ENCODE measurements around the gene HBG2.

HBG2 gene

GRCh38 chr11:5228124-5228523 lies 26.5 kb downstream of the HBG2 start:
- Mint-ChIP-seq H3K4me1 (no peaks in the 10 kb centered on the region), H3K27ac (peak overlapping the region in 1 of 3 experiments; percentile 9), H3K4me3 (no peak overlapping the region), H3K27me3 (ENCODE audit: low read depth) (peaks cover 3% of the 10 kb centered on the region), H3K36me3 (ENCODE audit: low read depth) (no peaks in the 10 kb centered on the region), H3K9me3 (no peaks in the 10 kb centered on the region)
- TF ChIP-seq, protein P1, sequence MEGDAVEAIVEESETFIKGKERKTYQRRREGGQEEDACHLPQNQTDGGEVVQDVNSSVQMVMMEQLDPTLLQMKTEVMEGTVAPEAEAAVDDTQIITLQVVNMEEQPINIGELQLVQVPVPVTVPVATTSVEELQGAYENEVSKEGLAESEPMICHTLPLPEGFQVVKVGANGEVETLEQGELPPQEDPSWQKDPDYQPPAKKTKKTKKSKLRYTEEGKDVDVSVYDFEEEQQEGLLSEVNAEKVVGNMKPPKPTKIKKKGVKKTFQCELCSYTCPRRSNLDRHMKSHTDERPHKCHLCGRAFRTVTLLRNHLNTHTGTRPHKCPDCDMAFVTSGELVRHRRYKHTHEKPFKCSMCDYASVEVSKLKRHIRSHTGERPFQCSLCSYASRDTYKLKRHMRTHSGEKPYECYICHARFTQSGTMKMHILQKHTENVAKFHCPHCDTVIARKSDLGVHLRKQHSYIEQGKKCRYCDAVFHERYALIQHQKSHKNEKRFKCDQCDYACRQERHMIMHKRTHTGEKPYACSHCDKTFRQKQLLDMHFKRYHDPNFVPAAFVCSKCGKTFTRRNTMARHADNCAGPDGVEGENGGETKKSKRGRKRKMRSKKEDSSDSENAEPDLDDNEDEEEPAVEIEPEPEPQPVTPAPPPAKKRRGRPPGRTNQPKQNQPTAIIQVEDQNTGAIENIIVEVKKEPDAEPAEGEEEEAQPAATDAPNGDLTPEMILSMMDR (IDR thresholded peaks at IDR 0.05; ENCODE audit: unreplicated experiment in 3 of 3): no peak

DNA sequence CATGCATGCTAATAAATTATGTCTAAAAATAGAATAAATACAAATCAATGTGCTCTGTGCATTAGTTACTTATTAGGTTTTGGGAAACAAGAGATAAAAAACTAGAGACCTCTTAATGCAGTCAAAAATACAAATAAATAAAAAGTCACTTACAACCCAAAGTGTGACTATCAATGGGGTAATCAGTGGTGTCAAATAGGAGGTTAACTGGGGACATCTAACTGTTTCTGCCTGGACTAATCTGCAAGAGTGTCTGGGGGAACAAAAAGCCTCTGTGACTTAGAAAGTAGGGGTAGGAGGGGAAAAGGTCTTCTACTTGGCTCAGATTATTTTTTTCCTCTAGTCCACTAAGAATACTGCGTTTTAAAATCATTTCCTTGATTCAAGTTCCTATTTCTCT lies 26.9 kb downstream of the HBG2 start:
- H3K4me1 Mint-ChIP-seq: no peaks in the 10 kb centered on the region
- H3K27me3 Mint-ChIP-seq (ENCODE audit: low read depth): peaks cover 3% of the 10 kb centered on the region
- H3K27ac Mint-ChIP-seq: peak overlapping the region in 1 of 3 experiments; percentile 9
- H3K4me3 Mint-ChIP-seq: no peak overlapping the region
- no peaks in the 10 kb centered on the region for H3K9me3 Mint-ChIP-seq
- TF ChIP-seq, protein P1 (IDR thresholded peaks at IDR 0.05; ENCODE audit: unreplicated experiment in 3 of 3): no peak
- no peaks in the 10 kb centered on the region for H3K36me3 Mint-ChIP-seq (ENCODE audit: low read depth)

GRCh38 chr11:5226732-5227310 lies 27.8 kb downstream of the HBG2 start, which contains the start of gene HBB:
Gene HBB (minus strand): TSS chr11:5227071. CDS start chr11:5227021, 50 bp downstream.
- Mint-ChIP-seq H3K4me1 (no peaks in the 10 kb centered on the region), H3K36me3 (ENCODE audit: low read depth) (no peaks in the 10 kb centered on the region), H3K27me3 (ENCODE audit: low read depth) (peaks cover 3% of the 10 kb centered on the region), H3K27ac (peak within 1 kb of the TSS in 1 of 3 experiments; percentile 9), H3K9me3 (peaks cover 4% of the 10 kb centered on the region), H3K4me3 (no peak within 1 kb of the TSS)
- TF ChIP-seq, protein P1 (IDR thresholded peaks at IDR 0.05; ENCODE audit: unreplicated experiment in 3 of 3): no peak

DNA sequence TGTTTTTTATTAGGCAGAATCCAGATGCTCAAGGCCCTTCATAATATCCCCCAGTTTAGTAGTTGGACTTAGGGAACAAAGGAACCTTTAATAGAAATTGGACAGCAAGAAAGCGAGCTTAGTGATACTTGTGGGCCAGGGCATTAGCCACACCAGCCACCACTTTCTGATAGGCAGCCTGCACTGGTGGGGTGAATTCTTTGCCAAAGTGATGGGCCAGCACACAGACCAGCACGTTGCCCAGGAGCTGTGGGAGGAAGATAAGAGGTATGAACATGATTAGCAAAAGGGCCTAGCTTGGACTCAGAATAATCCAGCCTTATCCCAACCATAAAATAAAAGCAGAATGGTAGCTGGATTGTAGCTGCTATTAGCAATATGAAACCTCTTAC lies 29.1 kb downstream of the HBG2 start:
- no peaks in the 10 kb centered on the region for H3K4me1 Mint-ChIP-seq
- H3K9me3 Mint-ChIP-seq: peaks cover 4% of the 10 kb centered on the region
- no peak overlapping the region for H3K4me3 Mint-ChIP-seq
- TF ChIP-seq, protein P1 (IDR thresholded peaks at IDR 0.05; ENCODE audit: unreplicated experiment in 3 of 3): no peak
- peaks cover 3% of the 10 kb centered on the region for H3K27me3 Mint-ChIP-seq (ENCODE audit: low read depth)
- no peak overlapping the region for H3K27ac Mint-ChIP-seq
- no peaks in the 10 kb centered on the region for H3K36me3 Mint-ChIP-seq (ENCODE audit: low read depth)

DNA sequence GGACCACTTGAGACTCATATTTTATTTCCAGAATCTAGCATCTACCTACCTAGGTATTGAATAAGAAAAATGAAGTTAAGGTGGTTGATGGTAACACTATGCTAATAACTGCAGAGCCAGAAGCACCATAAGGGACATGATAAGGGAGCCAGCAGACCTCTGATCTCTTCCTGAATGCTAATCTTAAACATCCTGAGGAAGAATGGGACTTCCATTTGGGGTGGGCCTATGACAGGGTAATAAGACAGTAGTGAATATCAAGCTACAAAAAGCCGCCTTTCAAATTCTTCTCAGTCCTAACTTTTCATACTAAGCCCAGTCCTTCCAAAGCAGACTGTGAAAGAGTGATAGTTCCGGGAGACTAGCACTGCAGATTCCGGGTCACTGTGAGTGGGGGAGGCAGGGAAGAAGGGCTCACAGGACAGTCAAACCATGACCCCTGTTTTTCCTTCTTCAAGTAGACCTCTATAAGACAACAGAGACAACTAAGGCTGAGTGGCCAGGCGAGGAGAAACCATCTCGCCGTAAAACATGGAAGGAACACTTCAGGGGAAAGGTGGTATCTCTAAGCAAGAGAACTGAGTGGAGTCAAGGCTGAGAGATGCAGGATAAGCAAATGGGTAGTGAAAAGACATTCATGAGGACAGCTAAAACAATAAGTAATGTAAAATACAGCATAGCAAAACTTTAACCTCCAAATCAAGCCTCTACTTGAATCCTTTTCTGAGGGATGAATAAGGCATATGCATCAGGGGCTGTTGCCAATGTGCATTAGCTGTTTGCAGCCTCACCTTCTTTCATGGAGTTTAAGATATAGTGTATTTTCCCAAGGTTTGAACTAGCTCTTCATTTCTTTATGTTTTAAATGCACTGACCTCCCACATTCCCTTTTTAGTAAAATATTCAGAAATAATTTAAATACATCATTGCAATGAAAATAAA lies 29.8 kb downstream of the HBG2 start:
- Mint-ChIP-seq H3K4me1 (no peaks in the 10 kb centered on the region), H3K9me3 (peaks cover 4% of the 10 kb centered on the region), H3K27me3 (ENCODE audit: low read depth) (peaks cover 3% of the 10 kb centered on the region), H3K4me3 (no peak overlapping the region), H3K36me3 (ENCODE audit: low read depth) (no peaks in the 10 kb centered on the region), H3K27ac (no peak overlapping the region)
- TF ChIP-seq, protein P1 (IDR thresholded peaks at IDR 0.05; ENCODE audit: unreplicated experiment in 3 of 3): no peak

All from nephron (organoid).